Gastrocnemius medialis (tissue), 4 donors: ENCODE results near the gene PRKCA.

Source experiments
- CTCF ChIP-seq, 5 experiments: fragments of 450-650 bp in 3 of 5; fragments of 200-600 bp in 2 of 5; sonication (generic) in 2 of 5; IDR thresholded peaks in 4 of 5; conservative IDR thresholded peaks in 1 of 5; 1 replicate in 4 of 5; 2 replicates in 1 of 5; pipeline ENCODE4 v1.5.1; 2016 to 2019; ENCODE audit warnings: antibody characterized with exemption in 5 of 5, mild to moderate bottlenecking in 3 of 5, moderate library complexity in 3 of 5
- POLR2A ChIP-seq, 2 donors: fragments of 450-650 bp; IDR thresholded peaks; one replicate each; pipeline ENCODE4 v1.6.1; 2017; ENCODE audit warnings: antibody characterized with exemption in 2 of 2, mild to moderate bottlenecking in 2 of 2, moderate library complexity in 2 of 2

- TF ChIP-seq CTCF (IDR thresholded peaks at IDR 0.05 in 4 of 5, conservative IDR thresholded peaks at IDR 0.05 in 1 of 5) (no peak), POLR2A (IDR thresholded peaks at IDR 0.05) (no peak)
These were observed 503.2 kb downstream of the PRKCA start for GRCh38 chr17:66805567-66805966.
